Uterus (tissue), 4 donors: ENCODE data around the gene NRSN2. TPM values are rescaled to one million over a fixed set of nuclear protein-coding genes. Genes with fewer than 3 reads are reported as not detected.

Experiments
- DNase-seq, 2 donors: peaks; one replicate each; pipeline ENCODE4 v3.0.0-alpha.2; 2019 to 2020
- H3K27ac ChIP-seq, 2 donors: fragments of 200-600 bp; sonication (generic); 1 replicate in 1 of 2; 2 replicates in 1 of 2; pipeline ENCODE4 v1.5.1; 2016 to 2018
- H3K27me3 ChIP-seq, 2 donors: fragments of 200-600 bp; sonication (generic); one replicate each; pipeline ENCODE4 v1.5.1; 2018 to 2019; ENCODE audit warnings: control low read depth in 1 of 2
- H3K36me3 ChIP-seq, 2 donors: fragments of 200-600 bp; sonication (generic); one replicate each; pipeline ENCODE4 v1.5.1; 2019; ENCODE audit warnings: control low read depth in 1 of 2
- H3K4me1 ChIP-seq, 2 donors: fragments of 200-600 bp; sonication (generic); one replicate each; pipeline ENCODE4 v1.5.1; 2018 to 2019; ENCODE audit warnings: control low read depth in 1 of 2
- H3K4me3 ChIP-seq, 2 donors: fragments of 200-600 bp; sonication (generic); 1 replicate in 1 of 2; 2 replicates in 1 of 2; pipeline ENCODE4 v1.5.1; 2018 to 2019; ENCODE audit warnings: mild to moderate bottlenecking in 1 of 2
- H3K9me3 ChIP-seq, 2 donors: fragments of 200-600 bp; sonication (generic); one replicate each; pipeline ENCODE4 v1.5.1; 2019; ENCODE audit warnings: control low read depth in 1 of 2
- CTCF ChIP-seq, 4 experiments: fragments of 200-600 bp in 2 of 4; fragments of 450-650 bp in 2 of 4; sonication (generic) in 2 of 4; IDR thresholded peaks; one replicate each; pipeline ENCODE4 v1.5.1; 2016 to 2019; ENCODE audit warnings: antibody characterized with exemption in 4 of 4, mild to moderate bottlenecking in 2 of 4, moderate library complexity in 1 of 4
- POLR2A ChIP-seq, 2 donors: fragments of 450-650 bp; IDR thresholded peaks; one replicate each; pipeline ENCODE4 v1.6.1; 2016; ENCODE audit warnings: antibody characterized with exemption in 2 of 2, mild to moderate bottlenecking in 1 of 2, moderate library complexity in 1 of 2
- intact Hi-C: fragments of 100-400 bp; cut with DNase I; formaldehyde crosslinking; loops from one replicate; pipeline ENCODE4 v1.15.1; 2023; ENCODE audit warnings: low total_unique reads
- total RNA-seq, 4 donors: library from RNA; depleted of rRNA in 3 of 4; stranded (reverse); fragments of >200 nt in 3 of 4; gene quantifications; one replicate each; pipeline versions ENCODE4 v1.1.0 to v1.2.4, GENCODE V29; 2014 to 2023
- donor health status: DM: yes; HTN: yes; CAD: no.

Gene NRSN2
- total RNA-seq, 4 donors from 2014 or later = 10.2 to 65.6 (median 28.7) TPM

DNA sequence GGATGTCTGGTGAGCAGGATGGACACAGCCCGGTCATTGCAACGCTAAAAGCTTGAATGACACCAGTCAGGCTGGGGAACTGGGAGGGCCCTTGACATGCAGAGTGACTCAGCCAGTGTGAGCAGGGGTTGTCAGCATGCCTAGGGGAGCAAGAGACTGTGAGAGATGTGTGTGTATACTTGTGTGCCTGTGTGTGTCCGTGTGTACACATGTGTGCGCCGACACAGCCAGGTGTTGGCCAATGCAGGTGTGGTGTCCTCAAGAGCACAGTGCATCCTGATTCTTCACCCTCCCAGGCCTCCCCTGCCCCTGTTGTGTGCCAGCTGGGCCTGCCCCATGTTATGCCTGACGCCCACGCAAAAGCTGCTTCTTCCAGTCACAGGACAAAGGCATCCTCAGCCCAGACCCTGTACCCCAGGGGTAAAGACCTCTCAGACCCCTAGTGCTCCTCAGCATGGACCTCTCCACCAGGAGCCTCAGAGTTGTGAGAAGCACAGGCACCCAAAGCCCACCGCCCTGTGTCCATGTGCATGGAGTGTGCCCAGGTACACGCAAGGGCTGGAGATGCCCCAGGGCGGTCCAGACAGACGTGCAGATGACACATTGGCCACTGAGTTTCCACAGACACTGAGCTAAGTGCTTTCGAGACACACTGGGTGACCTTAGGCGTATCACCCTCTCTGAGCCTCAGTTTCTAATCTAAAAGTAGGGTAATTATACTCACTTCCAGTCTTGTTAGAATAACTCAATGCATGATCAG is 16.6 kb downstream of the NRSN2 start:
- no peak overlapping the region for H3K4me3 ChIP-seq
- TF ChIP-seq POLR2A (IDR thresholded peaks at IDR 0.05) (no peak), CTCF (IDR thresholded peaks at IDR 0.05) (no peak)
- no peak overlapping the region for H3K27ac ChIP-seq
- H3K4me1 ChIP-seq = no peaks in the 10 kb centered on the region
- H3K27me3 ChIP-seq = no peaks in the 10 kb centered on the region
- H3K36me3 ChIP-seq = no peaks in the 10 kb centered on the region
- no peaks in the 10 kb centered on the region for H3K9me3 ChIP-seq
- no peak for DNase-seq
- intact Hi-C loops = no loop called here

DNA sequence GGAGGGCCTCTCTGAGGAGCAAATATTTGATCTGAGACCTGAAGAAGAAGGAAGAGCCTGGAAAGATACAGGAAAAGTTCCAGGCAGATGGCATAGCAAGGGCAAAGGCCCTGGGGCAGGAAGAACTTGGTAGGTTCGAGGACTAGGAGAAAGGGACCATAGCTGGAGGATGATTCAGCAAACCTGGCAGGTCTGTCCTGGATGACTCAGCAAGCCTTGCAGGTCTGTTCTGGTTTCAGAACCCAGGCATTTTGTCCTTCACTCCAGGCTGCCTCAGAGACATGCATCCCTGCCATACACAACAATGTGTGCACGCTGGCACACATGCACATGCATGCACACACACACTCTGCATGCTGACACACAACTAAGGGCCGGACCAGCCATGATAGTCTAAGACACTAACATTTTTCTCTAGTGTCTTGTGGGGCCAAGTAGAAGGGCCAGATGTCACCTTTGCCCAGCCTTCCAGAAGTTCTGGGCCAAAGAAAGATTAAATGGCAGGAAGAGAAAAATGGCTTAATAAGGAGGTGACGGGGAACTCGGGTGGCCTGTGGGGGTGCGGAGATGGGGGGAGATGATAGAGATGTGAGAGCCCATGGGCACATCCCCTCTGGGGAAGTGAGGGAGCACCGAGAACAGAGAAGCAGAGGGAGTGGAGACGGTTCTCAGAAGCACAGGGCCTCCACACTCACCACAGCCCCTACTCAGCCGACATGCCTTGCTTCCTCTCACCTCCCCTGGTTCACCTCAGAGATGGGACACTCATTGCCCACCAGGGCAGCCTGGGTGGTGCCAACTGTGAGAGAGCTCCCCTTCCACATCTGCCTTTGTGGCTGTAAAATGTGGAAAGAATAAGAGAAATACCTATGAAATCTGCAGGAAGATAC is 18.2 kb downstream of the NRSN2 start:
- intact Hi-C loops = no loop called here
- no peak for TF ChIP-seq POLR2A (IDR thresholded peaks at IDR 0.05)
- no peak for TF ChIP-seq CTCF (IDR thresholded peaks at IDR 0.05)
- DNase-seq = no peak

GRCh38 chr20:366041-366718 is 19.3 kb downstream of the NRSN2 start:
- Histone ChIP-seq H3K36me3 (no peaks in the 10 kb centered on the region), H3K4me1 (no peaks in the 10 kb centered on the region), H3K27me3 (no peaks in the 10 kb centered on the region), H3K27ac (no peak overlapping the region), H3K9me3 (no peaks in the 10 kb centered on the region), H3K4me3 (no peak overlapping the region)
- intact Hi-C loops = no loop called here
- TF ChIP-seq CTCF (IDR thresholded peaks at IDR 0.05) (no peak), POLR2A (IDR thresholded peaks at IDR 0.05) (no peak)
- no peak for DNase-seq

More for the DNA sequence above, 18.2 kb downstream of the NRSN2 start:
- Histone ChIP-seq H3K9me3 (no peaks in the 10 kb centered on the region), H3K36me3 (no peaks in the 10 kb centered on the region), H3K4me1 (no peaks in the 10 kb centered on the region), H3K27me3 (no peaks in the 10 kb centered on the region), H3K4me3 (no peak overlapping the region), H3K27ac (no peak overlapping the region)

GRCh38 chr20:366719-367485 is 20.0 kb downstream of the NRSN2 start:
- intact Hi-C loops = no loop called here
- TF ChIP-seq POLR2A (IDR thresholded peaks at IDR 0.05) (no peak), CTCF (IDR thresholded peaks at IDR 0.05) (no peak)
- H3K27me3 ChIP-seq = no peaks in the 10 kb centered on the region

More at GRCh38 chr20:366719-367485, 20.0 kb downstream of the NRSN2 start:
- Histone ChIP-seq H3K27ac (no peak overlapping the region), H3K4me1 (no peaks in the 10 kb centered on the region), H3K4me3 (no peak overlapping the region), H3K9me3 (no peaks in the 10 kb centered on the region), H3K36me3 (no peaks in the 10 kb centered on the region)
- no peak for DNase-seq
